Measurements from ENCODE around the gene NAB2. TPM values are rescaled to one million over a fixed set of nuclear protein-coding genes. Genes with fewer than 3 reads are reported as not detected.

NAB2 gene
- total and polyA plus RNA-seq, 10 donors = 9.0 to 25.0 (median 17.4) TPM

DNA sequence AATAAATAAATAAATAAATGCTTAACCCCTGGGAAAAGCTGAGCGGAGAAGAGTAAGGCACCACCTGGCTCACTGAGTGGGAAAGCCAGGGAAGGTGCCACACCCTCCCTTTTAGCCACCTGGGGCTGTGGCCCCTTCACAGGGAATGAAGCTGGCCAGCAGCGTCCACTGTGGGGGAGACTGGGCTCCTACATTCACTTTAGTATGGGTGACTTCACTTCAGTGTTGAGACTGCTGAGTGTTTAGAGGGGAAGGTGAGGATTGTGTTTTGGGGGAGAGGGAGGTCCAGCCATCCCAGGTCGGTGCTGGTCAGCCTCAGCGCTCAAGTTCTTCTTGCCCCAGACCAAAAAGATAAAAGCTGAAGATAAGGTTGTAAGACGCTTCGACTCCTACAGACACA is 1.6 kb downstream of the NAB2 start:
- 63 to 84% (median 76%) methylated on average over 6 of the region's 6 CpGs for WGBS, 5 donors
- no peaks in the 10 kb centered on the region for H3K9me3 ChIP-seq
- H3K4me3 ChIP-seq = peak overlapping the region; percentile 46 to 96 (median 84)
- H3K4me1 ChIP-seq = peaks cover 30 to 94% (median 70%) of the 10 kb centered on the region in 6 donors
- intact Hi-C loops (cut with DNase I; ENCODE audit: low total_unique reads) = no loop called here
- TF ChIP-seq POLR2AphosphoS5 (IDR thresholded peaks at IDR 0.05) = no peak
- H3K36me3 ChIP-seq = peaks cover 0 to 42% (median 28%) of the 10 kb centered on the region in 6 donors
- H3K27ac ChIP-seq = peak overlapping the region; percentile 61 to 99 (median 96)
- no peak for DNase-seq
- no peaks in the 10 kb centered on the region for H3K27me3 ChIP-seq (replicated peaks in 1 of 7)

DNA sequence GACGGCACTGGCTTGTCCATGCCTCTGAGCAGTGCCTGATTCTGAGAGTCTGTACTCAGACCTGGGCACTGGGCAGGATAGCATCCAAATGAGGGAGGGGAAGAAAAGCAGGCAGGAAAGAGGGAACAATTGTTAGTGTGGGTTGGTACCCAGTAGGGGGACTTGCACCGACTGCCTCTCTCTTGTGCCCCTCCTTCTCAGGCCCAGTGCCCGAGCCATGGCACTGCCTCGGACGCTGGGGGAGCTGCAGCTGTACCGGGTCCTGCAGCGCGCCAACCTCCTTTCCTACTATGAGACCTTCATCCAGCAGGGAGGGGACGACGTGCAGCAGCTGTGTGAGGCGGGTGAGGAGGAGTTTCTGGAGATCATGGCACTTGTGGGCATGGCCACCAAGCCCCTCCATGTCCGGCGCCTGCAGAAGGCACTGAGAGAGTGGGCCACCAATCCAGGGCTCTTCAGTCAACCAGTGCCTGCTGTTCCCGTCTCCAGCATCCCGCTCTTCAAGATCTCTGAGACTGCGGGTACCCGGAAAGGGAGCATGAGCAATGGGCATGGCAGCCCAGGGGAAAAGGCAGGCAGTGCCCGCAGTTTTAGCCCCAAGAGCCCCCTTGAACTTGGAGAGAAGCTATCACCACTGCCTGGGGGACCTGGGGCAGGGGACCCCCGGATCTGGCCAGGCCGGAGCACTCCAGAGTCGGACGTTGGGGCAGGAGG is 2.2 kb downstream of the NAB2 start:
- peak overlapping the region in 7 of 8 donors; percentile 46 to 96 (median 84) for H3K4me3 ChIP-seq
- no peaks in the 10 kb centered on the region for H3K27me3 ChIP-seq (replicated peaks in 1 of 7)
- 74 to 89% (median 84%) methylated on average over 18 to 22 of the region's 22 CpGs for WGBS, 5 donors
- TF ChIP-seq POLR2A (IDR thresholded peaks at IDR 0.05) (no peak), POLR2AphosphoS5 (IDR thresholded peaks at IDR 0.05) (peak in 1 of 3 donors; percentile 37)
- TF ChIP-seq, protein P1, sequence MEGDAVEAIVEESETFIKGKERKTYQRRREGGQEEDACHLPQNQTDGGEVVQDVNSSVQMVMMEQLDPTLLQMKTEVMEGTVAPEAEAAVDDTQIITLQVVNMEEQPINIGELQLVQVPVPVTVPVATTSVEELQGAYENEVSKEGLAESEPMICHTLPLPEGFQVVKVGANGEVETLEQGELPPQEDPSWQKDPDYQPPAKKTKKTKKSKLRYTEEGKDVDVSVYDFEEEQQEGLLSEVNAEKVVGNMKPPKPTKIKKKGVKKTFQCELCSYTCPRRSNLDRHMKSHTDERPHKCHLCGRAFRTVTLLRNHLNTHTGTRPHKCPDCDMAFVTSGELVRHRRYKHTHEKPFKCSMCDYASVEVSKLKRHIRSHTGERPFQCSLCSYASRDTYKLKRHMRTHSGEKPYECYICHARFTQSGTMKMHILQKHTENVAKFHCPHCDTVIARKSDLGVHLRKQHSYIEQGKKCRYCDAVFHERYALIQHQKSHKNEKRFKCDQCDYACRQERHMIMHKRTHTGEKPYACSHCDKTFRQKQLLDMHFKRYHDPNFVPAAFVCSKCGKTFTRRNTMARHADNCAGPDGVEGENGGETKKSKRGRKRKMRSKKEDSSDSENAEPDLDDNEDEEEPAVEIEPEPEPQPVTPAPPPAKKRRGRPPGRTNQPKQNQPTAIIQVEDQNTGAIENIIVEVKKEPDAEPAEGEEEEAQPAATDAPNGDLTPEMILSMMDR (IDR thresholded peaks at IDR 0.05 in 8 of 11, conservative IDR thresholded peaks at IDR 0.05 in 3 of 11) = no peak
- H3K36me3 ChIP-seq = peaks cover 0 to 48% (median 33%) of the 10 kb centered on the region in 6 donors
- intact Hi-C loops (cut with DNase I; ENCODE audit: low total_unique reads) = no loop called here
- no peak for DNase-seq
- H3K9me3 ChIP-seq = no peaks in the 10 kb centered on the region
- H3K27ac ChIP-seq = peak overlapping the region in 6 of 8 donors; percentile 61 to 99 (median 97)
- peaks cover 25 to 93% (median 64%) of the 10 kb centered on the region in 6 donors for H3K4me1 ChIP-seq

DNA sequence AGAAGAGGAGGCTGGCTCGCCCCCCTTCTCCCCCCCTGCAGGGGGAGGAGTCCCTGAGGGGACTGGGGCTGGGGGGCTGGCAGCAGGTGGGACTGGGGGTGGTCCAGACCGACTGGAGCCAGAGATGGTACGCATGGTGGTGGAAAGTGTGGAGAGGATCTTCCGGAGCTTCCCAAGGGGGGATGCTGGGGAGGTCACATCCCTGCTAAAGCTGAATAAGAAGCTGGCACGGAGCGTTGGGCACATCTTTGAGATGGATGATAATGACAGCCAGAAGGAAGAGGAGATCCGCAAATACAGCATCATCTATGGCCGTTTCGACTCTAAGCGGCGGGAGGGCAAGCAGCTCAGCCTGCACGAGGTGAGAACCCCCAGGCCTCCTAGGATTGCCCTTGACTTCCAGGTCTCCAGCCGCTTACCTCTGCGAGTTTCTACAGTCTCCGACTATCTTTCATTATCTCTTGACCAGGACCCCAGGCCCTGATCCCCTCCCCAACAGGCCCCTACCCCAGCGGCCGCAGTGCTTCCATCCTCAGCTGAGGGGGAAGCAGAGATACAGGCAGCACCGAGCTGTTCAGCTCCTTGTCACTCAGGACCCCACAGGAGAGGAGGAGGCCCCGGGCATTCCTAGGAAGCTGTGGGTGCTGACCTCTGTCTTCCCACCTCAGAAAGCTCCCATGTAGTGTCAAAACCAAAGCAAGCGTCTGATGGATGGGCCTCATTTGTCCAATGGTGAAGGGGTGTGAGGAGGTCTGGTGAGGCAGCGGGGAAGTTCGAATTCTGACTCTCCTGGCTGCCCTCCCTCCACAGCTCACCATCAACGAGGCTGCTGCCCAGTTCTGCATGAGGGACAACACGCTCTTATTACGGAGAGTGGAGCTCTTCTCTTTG is 3.0 kb downstream of the NAB2 start:
- H3K9me3 ChIP-seq = no peaks in the 10 kb centered on the region
- H3K27ac ChIP-seq = peak overlapping the region in 5 of 8 donors; percentile 2 to 99 (median 84)
- TF ChIP-seq, protein P1 (IDR thresholded peaks at IDR 0.05 in 8 of 11, conservative IDR thresholded peaks at IDR 0.05 in 3 of 11) = no peak
- TF ChIP-seq POLR2AphosphoS5 (IDR thresholded peaks at IDR 0.05) = peak in 1 of 3 donors; percentile 21
- WGBS, 5 donors = 72 to 92% (median 86%) methylated on average over 24 to 25 of the region's 25 CpGs
- peak overlapping the region in 4 of 8 donors; percentile 80 to 96 (median 94) for H3K4me3 ChIP-seq
- H3K4me1 ChIP-seq = peaks cover 19 to 89% (median 56%) of the 10 kb centered on the region in 6 donors
- peaks cover 0 to 56% (median 41%) of the 10 kb centered on the region in 6 donors for H3K36me3 ChIP-seq
- no peaks in the 10 kb centered on the region for H3K27me3 ChIP-seq (replicated peaks in 1 of 7)
- intact Hi-C loops (cut with DNase I; ENCODE audit: low total_unique reads) = no loop called here
- DNase-seq = no peak

DNA sequence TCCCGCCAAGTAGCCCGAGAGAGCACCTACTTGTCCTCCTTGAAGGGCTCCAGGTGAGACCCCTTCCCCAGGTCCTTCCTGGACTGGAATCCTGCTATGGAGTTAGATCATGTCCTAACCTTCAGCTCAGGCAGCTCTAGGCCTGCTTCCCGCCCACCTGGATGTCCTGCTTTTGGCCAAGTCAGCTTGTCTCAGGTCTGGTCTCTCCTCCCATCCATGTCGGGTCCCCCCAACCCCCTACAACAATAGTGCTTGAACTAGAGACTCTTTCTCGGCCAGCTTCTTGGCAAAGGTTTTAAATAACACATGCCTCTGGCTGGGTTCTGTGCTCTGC is 3.6 kb downstream of the NAB2 start:
- Histone ChIP-seq H3K4me3 (peak overlapping the region in 1 of 8 donors; percentile 51), H3K27me3 (replicated peaks in 1 of 7) (no peaks in the 10 kb centered on the region), H3K36me3 (peaks cover 0 to 62% (median 47%) of the 10 kb centered on the region in 6 donors), H3K27ac (peak overlapping the region in 5 of 8 donors; percentile 2 to 97 (median 82)), H3K9me3 (no peaks in the 10 kb centered on the region), H3K4me1 (peaks cover 19 to 86% (median 56%) of the 10 kb centered on the region in 6 donors)
- DNase-seq = no peak
- no peak for TF ChIP-seq POLR2AphosphoS5 (IDR thresholded peaks at IDR 0.05)
- no peak for TF ChIP-seq POLR2A (IDR thresholded peaks at IDR 0.05)
- TF ChIP-seq, protein P1 (IDR thresholded peaks at IDR 0.05 in 8 of 11, conservative IDR thresholded peaks at IDR 0.05 in 3 of 11) = no peak
- WGBS, 5 donors = 77 to 87% (median 85%) methylated on average over 5 of the region's 5 CpGs
- intact Hi-C loops (cut with DNase I; ENCODE audit: low total_unique reads) = no loop called here

Measured in spleen (tissue), 11 donors.